NCI-H510A treated with DMSO at 0.1 percent for 48 hours (cell line): Measurements from ENCODE around the gene MUC20.

Source experiments
- DNase-seq: peaks from one replicate; lab custom pipeline; 2025; lab: John Stamatoyannopoulos, UW

The MUC20 gene

DNA sequence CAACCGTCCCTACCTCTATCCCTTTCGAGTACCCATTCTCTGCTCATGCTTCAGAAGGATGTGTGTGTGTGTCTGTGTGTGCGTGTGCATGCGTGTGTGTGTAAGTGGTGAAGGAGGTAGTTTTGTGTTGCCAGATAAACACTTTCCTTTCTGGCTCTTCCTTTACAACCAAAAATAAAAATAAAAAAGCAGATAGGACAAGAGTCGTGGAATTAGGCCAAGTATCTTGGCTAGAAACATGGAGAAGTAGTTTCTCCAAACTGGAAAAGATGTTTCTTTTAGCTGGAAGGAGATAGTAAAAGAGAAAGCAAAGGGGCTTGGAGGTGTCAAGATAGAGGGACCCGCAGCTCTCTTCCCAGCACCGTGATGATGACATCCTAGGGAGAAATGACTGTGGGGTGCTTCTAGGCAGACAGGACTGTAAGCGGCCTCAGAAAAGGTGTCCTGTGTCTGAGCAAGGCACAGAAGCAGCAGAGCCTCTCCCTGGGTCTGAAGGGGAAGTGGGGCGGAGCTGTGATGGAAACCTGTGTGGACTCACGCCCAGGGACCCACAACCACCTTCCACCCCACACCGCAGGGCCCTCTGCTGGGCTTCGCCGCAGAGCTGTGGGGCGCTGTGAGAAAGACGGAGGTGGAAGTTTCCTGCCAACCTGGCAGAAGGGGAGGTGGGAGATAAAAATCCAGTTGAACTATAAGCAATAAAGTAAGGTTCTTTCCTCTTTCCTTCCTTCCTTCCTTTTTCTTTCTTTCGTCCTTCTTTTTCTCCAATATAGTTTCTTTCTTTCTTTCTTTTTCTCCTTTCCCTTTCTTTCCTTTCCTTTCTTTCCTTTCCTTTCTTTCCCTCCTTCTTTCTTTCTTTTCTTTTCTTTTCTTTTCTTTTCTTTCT lies 35.3 kb downstream of the MUC20 start:
- no peak for DNase-seq

DNA sequence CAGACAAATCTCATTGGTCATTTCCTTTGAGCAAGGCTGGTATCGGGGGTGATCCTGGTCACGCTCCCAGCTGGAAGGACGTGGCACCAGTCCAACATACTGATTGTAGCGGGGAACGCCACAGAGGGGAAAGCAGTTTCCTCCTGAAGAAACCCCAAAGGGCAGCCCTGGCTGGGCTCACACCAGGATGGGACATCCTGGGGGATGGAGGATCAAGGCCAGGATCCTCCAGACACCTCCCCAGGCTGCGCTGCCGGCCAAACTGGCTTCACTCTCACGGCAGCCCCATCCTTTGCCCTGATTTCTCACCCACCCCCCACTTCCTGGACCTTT lies 36.6 kb downstream of the MUC20 start:
- DNase-seq: no peak

DNA sequence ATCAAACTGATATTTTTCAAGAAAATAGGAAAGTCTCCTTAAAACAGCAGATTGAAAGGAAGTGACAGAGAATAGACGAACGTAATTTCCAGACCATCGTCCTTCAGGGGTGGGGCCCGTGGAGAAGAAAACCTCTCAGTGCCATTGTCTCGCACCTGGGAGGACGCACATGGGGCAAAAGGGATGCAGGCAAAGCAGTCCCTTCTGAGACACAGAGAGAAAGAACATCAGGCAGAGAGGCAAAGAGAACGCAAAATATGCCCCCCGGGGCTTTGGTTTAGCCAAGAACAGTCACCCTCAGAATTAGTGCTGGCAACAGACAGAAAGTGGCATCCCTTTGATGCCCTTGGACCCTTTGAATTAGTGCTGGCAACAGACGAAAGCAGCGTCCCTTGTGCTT lies 37.0 kb downstream of the MUC20 start:
- no peak for DNase-seq

DNA sequence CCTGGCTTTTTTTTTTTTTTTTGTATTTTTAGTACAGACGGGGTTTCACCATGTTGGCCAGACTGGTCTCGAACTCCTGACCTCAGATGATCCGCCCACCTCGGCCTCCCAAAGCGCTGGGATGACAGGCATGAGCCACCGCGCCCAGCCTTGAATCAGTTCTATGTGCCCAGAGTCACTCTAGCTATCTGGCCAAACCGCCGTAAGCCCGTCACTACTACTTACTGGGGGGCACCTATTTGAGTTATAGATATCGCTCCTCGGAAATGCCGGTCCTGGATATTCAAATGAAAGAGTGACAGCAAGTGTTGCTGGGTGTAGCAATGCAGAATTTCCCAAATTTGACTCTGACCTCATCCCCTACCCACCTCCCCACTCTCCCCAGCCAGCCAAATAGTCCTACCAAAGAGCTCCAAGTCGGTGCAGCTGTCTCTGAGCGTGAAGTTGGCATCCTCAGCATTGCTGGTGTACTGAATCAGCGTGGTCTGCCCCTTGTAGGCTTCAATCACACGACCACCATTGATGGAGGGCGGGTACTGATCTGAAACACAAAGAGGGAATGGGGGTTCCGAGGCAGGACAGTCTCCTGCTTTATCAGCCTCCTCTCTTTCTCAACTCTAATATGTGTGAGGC lies 38.1 kb downstream of the MUC20 start:
- DNase-seq: no peak

DNA sequence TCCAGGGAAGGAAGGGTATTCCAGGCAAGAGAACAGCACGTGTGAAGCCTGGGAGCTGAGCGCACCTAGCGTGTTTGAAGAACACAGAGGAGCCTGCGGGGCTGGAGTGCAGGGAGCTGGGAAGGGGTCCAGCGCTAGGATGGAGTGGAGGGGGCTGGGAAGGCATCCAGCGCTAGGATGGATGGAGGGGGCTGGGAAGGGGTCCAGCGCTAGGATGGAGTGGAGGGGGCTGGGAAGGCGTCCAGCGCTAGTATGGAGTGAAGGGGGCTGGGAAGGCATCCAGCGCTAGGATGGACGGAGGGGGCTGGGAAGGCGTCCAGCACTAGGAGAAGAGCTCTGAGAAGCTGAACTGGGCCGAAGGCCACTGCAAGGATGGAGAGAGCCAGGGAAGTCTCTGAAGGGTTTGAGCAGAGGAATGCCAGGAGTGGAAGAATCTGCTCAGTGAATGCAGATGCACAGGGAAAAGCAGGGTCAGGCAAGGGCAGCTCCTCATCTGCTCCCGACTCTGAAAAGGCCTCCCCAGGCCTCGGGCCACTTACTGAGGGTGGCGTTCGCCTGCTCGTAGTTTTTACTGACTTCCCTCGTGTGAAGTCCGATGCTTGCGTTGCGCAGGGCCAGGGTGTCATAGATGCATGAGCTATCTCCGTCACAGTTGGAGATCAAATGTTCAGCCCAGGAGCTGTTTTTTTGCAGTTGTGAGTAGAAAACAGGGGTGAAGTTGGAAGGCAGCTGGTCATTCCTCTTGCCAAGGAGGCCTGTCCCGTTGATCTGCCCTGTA lies 39.8 kb downstream of the MUC20 start:
- DNase-seq: no peak

DNA sequence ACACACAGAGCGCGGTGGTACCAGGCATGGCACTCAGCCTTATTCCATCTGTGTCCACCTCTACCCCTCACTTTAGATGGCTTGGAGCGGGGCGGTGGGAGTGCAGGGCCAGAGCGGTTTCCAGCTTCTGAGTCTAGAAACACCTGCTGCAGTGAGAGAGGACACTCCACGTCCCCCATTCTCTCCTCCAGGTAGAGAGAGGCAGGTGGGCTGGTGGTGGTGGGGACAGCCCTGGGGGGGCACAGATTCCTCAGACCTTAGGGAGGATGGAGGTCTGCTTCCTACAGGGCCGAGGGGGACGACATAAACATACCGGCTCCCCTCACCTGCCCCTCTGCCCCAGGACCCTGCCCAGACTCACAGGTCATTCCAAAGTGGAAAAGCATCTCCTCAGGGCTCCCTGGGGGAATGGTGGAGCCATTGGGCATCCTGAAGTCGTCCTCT lies 40.4 kb downstream of the MUC20 start:
- no peak for DNase-seq

DNA sequence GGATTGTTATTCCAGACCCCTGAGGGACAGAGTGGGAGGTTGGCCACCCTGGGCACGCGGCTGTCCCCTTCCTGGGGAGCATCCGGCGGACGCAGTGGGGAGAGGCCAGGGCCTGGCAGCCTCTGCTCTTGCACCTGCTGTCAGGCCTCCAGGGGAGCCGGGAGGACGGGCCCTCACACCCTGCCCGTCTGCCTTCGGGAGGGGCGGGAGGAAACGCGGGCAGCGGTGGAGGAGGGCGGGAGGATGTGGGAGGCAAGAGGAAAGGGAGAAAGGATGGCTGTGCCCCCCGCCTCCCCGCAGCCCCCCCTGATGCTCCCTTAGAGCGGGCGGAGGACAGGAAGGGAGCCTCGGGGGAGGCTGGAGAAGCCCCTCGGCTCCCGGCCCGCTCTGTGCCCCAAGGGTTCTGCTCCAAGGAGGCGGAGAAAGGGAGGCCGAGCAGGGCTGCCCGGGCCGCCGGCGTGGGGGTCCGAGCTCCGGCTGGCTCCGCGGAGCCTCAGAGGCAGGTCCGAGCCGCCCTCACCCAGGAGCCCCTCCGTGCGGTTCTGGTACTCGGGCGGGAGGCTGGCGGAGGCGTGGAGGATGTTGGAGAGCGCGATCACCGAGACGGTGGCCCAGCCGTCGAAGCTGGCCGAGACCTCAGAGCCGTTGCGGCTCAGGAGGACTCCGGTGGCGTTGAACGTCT lies 40.9 kb downstream of the MUC20 start:
- DNase-seq: peak; percentile 14

DNA sequence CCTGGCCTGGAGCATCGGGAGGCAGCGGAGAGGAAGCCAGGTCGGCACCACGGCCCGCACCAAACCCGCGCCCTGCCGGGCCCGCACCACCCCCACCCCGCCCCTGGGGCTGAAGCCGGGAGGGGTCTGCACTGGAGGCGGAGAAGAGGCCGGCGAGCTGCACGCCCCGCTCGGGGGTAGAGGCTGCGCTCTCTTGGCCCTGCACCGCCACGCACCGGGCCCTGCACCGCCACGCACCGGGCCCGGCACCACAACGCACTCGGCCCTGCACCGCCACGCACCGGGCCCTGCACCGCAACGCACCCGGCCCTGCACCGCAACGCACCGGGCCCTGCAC lies 41.4 kb downstream of the MUC20 start:
- DNase-seq: no peak

DNA sequence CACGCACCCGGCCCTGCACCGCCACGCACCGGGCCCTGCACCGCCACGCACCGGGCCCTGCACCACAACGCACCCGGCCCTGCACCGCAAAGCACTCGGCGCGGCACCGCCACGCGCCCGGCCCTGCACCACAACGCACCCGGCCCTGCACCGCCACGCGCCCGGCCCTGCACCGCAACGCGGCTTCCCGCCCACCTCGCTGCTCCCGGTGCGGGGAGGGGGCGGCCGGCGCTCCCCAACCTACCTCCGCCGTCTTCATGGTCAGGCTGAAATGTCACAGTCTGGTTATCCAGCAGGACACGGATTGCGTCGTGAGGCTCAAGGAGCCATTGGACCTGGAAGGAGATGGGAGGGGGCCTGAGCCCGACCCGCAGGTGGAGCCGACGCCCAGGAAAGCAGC lies 41.8 kb downstream of the MUC20 start:
- DNase-seq: no peak

DNA sequence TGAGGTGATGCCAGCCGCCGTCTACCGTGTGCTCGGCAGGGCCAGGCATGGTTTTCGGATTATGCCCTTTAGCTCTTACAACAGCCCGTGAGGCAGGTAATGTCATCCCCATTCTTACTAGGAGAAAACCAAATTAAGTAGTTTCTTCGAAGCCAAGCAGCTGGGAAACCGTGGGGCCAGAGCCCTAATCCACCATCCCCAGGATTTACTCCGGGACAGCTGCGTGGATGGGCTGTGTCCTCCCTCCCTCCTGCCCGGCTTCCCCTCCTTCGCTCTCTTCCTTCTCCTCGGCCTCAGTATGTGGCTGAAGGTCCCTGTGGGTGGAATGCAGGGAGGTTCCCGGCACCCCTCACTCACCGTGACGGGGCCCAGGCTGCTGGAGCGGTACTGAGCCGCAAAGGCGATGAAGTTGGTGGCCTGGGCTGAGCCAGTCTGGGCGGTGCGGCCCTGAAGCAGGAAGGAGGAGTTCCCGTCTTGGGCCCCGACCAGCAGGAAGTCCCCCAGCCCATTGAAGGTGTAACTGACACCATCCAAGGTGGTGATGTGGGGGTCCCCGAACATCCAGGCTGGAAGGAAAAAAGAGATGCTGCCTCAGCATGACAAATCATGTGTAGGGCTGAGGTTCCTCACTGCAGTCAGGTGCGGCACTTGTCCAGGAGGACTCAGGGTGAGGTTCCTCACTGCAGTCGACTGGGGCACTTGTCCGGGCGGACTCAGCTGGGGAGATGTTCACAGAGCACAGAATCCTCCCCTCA lies 42.5 kb downstream of the MUC20 start:
- no peak for DNase-seq

DNA sequence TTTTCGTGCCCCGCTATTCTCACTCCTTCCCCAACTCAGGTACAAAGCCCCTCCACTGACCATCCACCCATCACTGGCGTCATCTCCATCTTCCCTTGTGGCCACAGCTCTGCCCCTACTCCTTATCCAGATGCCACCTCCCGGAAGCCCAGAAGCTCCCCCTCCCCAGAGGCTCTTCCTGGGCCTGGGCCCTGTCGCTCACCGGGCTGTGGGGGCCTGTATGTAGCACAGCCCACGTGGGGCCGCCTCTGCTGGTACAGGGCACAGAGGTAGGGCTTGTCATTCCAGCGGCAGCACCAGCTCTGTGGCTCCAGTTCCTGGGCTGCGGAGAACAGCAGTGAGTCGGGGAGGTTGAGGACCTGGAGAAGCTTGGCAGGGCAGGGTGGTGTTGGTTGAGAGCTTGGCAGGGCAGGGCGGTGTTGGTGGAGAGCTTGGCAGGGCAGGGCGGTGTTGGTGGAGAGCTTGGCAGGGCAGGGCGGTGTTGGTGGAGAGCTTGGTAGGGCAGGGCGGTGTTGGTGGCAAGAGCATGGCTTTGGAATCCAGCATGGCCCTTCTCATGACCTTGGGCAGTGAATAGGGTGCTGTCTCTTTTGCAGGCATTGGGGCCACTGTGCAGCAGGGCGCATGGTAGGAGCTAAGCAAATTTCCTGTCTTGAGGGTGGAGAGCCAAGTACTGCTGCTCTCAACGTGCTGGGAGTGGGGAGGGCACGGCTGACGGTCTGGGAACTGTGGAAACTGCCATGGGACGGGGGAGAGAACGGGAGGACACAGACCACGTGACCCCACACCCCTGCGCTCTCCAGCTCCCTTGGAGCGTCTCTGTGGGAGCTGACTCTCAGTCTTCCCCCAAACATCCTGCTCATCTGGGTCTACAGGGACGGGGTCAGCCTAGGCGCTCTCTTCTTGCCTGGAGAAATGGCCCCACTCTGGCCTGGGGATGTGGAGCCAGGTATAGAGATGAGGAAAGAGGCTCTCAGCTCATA lies 43.4 kb downstream of the MUC20 start:
- no peak for DNase-seq

DNA sequence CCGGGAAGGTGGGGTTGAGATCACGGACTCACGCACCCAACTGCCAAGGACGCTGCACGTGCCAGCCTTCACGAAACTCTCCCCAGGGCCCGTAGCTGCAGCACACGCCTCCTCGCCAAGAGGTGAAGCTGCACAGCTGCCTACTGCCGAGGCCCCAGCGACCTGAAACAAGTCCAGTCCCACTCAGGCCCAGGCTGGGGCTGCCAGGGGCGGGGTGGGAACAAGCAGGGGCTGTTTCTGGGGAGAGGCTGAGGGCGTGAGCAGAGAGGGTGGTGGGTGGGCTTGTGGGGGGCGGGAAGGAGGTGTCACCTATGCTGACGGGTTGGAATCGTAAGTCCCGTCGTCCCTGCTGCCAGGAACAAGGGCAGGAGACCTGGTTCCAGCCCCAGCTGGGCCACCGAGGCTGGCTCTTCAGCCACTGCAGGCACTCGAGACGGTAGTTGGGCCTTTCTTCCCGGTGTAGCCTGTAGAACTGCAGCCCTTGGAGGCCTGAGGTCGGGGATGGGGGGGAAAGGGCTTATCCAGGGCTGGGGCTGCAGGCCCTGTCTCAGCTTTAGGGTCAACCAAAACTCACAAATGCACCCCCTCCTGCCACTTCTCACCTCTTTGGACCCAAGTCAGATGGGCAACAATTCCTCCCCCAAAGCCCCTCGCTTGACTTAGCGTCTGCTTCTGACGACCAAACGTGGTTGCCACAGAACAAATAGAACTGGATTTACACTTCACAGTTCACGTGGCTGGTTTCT lies 44.4 kb downstream of the MUC20 start:
- DNase-seq: no peak

DNA sequence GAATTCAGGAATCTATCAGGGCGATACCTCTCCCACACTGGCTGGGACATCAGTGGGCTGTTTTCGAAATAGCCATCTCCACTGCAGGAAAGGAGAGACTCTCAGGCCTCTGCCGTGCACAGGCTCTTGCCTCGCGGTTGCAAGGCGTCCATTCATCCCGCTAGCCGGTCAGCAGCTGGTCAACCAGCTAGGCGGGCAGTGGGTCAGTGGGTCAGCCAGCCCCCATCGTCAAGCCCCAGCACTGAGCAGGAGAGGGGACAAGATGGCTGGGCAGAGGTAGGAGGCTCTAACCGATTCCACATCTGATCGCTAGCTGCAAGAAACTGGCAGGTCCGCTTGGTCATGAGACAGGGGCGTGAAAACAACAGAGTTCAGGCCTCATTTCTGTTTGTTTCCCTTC lies 45.9 kb downstream of the MUC20 start:
- DNase-seq: no peak

DNA sequence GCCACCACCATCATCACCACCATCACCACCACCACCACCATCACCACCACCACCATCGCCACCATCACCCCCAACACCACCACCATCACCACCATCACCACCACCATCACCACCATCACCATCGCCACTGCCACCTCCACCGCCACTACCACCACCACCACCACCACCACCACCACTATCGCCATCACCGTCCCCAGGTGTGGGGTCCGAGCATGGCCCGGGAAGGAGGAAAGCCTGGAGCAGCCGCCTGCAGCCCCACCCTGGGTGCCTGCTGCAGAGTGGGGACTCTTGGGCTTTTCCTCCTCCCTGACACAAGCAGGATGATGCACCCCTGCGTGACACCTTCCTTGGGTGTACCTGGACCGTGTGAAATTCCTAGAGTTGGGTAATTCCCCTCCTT lies 47.0 kb downstream of the MUC20 start:
- DNase-seq: no peak

DNA sequence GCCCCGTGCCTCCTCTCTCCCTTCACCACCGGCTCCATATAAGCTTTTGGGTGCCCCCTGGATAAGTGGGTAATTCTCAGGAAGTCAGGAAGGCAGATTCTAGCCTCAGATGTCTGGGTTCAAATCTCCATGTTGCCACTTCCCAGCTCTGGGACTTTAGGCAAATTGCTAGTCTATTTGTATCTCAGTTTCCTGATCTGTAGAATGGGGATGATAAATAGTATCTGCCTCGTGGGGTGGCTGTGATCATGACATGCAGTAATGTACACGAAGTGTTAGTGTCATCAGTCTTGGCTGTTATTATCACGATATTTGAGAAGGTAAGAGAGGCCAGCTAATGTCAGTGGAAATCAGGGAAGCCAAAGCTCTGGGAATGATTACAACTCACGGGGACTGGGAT lies 47.6 kb downstream of the MUC20 start:
- no peak for DNase-seq

DNA sequence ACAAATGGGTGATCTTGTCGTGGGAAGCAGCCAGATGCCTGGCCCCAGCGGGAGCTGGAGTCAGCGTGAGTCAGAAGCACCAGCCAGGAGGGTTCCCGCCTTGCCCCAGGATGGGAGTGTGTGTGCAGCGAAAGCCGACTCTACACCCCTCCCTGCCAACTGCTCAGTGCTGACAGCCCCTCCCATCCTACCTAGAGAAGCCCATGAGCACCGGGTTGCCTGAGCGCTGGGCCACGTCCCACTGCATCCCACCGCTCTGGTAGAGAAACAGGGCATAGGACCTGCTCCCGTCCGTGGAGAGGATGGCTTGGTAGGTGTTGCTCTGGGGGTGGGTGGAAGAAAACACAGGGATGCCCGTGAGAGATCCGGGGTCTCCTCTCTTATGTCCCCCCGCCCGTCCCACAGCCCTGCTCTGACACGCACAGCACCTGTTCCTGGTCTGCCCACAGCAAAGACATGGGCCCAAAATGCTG lies 48.1 kb downstream of the MUC20 start:
- no peak for DNase-seq

DNA sequence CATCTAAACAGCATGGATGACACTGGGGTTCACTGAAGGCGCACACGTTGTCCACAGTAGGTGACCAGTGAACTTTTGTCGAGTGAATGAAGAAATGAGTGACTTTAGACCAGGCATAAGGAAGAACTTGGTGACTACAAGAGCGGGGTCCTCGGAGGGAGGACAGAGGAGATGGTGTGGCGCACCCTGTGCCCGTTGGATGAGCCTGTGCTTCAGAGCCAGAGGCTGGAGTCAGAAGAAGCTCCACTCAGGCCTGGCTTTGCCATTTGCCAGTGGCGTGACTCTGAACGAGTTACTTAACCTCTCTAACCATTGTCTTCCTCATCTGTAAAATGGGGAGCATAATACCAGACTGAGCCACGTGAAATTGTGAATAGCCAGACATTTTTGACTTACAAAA lies 48.8 kb downstream of the MUC20 start:
- DNase-seq: no peak

DNA sequence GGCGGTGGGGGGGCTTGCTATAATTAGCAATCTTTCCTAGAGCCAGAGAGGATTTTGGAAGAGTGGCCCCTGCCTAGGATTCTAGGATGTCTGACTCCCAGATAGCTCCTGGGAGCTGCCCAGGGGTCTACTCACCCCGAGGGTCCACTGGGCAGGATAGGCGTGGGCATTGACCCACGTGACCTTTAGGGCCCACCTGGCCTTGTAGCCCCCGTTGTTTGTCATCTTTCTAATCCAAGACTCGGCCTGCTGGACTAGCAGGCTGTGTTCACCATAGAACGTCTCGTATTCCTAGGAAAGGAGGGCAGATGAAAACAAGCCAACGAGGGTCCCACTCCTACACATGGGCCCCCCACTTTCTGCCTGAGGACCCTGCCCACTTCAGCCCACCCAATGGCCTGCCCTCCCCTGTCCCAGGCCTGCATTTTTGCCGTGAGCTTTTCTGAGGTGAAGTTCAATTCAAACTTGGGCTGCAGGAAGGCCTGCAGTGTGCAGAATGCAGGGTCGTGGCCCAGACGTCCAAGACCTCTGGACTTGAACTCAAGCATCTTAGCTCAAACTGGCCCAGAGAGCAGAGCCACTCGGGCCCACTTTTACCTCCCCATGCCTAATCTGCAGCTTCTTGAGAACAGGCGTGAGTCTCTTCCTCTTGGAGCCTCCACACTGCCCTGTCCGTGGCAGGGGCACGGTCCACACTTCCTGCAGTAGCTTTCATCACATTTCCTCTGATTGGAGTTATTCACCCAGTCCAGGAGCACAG lies 49.5 kb downstream of the MUC20 start:
- no peak for DNase-seq
